ENCODE measurements around the gene KRT38.

The KRT38 gene

DNA sequence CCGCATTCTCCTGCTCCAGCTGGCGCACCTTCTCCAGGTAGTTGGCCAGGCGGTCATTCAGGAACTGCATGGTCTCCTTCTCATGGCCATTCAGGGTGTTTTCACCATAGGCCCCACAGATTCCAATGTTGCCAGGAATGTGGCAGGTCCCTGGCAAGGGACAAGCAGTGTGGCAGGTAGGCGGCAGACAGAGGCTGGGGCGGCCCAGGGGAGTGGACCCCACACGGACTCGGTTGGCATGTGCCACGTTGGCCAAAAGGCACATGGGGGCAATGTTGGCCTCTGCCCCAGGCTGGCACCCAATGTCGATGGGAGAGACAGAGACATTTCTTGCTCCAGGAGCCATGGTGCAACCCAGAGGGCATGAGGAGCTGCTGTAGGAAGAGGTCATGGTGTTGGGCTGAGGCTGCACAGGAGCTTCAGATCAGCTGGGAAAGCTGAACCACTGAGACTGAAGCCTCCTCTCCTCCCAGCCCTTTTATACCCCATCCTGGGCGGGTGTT lies at the start of gene KRT38:
Gene KRT38, minus strand, starts transcription at position 453 of the 503 bp plus-strand sequence. Its CDS starts 62 bp downstream, at position 391.
- no peak for DNase-seq

DNA sequence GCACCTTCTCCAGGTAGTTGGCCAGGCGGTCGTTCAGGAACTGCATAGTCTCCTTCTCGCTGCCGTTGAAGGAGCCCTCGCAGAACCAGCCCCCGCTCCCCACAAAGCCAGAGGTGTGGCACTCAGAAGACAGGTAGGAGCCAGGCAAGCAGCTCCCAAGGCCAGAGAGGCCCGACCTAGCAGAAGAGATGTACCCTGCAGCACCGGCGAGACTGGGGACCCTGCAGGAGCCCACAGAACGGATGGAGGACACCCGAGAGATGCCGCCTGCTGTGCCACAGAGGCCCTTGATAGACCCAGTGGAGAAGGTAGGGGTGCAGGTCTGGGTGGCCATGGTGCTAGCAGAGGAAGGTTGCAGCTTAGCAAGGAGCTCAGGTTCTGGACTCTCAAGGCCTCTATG lies 48.7 kb upstream of the KRT38 start, which contains the start of gene KRT36:
Gene KRT36, minus strand, starts transcription at position 380 of the 400 bp plus-strand sequence. Its CDS starts 46 bp downstream, at position 334.
- no peak for DNase-seq

DNA sequence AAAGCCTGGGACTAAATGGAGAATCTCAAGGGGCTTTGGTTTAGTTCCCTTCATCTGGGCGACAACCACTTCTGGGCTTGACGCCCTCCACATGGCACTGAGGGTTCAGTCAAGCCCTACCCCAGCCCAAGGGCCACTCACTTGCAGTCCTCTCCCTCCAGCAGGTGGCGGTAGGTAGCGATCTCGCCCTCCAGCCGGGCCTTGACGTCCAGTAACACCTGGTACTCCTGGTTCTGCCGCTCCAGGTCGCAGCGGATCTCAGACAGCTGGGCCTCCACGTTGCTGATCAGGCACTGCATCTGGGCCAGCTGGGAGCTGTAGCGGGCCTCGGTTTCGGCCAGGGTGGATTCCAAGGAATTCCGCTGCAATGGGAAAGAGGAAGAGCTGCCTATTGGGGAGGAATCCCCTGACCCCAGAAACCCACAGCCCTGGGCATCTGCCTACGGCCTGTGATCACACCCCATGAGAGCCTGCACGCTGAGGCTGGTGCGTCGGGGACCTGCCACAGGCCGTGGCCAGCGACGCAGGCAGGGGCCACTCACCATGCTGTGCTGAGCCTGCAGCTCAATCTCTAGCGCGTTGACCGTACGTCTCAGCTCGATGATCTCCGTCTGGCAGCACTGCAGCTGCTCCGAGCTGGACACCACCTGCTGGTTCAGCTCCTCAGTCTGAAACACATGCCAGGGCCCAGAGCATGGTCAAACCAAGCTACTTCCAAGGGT lies 46.2 kb upstream of the KRT38 start:
- DNase-seq: no peak

DNA sequence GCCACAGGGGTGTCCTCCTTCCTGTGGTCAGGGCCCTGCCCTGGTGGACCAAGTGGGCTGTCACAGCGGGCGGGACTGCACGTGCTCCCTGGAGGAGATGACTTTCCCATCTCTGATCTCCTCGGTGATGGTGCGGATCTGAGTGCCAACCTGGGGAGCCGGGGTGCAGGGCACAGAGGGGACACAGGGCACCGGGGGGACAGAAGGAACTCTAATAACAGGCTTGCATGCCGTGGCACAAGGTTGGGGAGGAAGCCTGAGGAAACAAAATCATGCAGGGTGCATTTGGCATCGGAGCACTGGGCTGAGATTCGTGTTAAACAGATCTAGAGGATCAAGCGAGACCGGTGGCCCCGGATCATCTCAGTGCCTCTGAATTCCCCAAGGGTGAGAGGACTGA lies 45.5 kb upstream of the KRT38 start:
- no peak for DNase-seq

DNA sequence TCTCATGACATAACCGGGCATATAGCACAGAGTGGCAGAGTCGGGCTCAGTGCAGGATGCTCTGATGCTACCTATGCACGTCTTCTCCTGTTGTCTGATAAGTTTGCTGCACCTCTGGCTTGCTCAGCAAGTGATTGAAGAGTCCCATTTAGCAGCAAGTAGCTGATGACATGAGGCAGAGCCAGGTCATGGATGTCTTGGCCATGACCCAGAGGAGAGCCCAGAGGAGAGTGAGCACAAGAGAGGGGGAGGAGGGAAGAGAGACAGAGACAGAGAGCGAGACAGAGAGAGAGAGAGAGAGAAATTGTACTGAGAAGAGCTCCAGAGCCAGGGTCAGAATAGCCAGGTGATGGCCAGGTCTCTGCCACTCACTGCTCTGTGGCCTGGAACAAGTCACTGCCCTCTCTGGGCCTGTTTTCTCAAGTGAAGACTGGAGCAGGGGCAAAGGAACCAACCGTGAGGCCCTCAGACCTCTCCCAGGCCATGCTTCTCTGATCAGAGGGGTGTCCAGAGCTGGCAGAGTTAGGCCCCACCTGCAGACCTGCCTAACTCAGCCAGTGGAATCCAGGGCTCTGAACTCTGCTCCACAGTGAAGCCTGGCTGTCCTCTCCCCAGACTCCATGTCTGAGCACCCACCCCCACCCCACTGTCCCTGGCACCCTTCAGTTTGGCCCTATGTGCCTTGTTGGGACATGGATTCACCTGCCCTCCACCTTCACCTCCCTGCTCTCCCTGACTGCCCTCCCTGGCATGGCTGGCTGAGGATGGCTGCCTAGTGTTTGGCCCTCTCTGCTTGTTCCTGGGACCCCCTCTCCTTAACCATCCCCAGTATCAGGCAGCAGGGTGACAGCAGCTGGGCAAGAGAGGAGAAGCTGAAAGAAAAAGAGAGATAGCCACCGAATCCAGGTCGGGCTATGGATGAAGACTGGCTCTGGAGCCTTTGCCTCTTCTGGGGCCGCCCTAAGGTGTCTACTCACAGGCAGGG lies 44.4 kb upstream of the KRT38 start:
- no peak for DNase-seq

DNA sequence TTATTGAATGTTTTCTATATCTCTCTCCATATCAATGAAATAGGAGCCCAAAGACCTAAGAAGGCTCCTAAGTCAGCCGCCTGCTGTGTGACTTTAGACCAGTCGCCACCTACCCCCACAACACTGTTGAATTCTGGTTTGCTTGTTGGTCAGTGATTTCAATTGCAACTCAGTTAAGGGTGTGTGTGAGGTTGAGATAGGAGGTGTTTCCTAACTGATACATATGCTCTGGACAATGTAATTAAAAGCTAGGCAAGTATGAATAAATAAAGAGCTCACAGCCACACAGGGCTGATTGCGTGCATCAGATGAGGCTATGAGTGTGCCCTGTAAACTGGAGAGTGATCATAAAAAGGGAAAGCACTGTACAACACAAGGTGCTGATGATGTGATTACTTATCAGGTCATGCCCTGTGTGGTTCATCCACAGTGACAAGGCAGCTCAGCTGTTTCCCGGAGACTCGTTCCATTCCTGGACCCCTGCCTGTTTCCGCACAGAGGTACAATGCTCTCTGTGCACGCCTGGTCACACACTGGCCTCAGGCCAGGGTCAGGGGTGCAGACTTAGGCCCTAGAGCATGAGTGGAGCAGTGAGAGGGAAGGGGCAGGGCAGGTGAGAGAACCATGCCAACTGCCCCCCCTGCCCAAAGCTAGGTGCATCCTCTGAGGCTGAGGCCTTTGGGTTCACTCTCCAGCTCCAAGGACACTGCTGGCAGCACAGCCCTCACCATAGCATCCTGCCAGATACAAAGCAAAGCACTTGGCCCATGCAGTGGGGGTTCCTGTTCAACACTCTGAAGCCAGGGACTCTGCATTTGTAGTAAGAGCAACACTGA lies 43.4 kb upstream of the KRT38 start:
- no peak for DNase-seq

DNA sequence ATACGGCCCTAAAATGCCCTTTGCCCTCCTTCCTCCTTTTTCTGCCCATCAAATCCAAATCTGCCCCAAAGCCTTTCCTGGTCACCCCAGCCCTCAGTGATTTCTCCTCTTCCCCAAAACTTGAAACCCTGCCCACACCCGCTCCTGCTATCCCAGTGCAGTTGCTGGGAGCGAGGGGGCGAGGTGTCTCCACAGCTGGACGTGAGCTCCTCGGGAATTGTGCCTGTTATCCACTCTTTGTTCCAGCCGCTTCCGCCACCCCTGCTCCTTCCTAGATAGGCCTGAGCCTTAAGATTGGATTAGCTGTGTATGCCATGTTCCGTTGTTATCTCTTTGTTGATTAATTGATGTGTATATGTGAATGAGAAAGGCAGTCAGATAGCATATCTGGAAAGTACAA lies 42.7 kb upstream of the KRT38 start:
- DNase-seq: no peak

DNA sequence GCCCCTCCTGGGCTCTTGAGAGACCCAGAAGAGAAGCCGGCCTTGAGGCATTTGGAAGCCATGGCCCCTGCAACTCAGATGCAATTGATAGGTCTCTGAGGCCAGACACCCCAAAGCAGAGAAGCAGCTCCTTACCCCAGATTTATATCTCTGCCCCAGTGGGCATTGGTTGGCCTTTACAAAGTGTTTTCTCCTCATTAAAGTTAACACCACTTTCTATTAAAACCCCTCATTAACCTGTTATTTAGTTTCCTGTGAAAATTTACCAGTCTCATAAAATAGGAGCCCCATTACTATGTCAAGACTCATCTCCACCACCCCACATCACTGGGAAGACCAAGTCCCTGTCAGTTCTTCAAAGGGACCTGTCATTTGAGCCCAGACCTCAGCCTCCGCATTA lies 40.3 kb upstream of the KRT38 start, which contains the start of gene KRT35:
Gene KRT35, minus strand, starts transcription at position 116 of the 400 bp plus-strand sequence. Its CDS starts 54 bp downstream, at position 62.
- no peak for DNase-seq

DNA sequence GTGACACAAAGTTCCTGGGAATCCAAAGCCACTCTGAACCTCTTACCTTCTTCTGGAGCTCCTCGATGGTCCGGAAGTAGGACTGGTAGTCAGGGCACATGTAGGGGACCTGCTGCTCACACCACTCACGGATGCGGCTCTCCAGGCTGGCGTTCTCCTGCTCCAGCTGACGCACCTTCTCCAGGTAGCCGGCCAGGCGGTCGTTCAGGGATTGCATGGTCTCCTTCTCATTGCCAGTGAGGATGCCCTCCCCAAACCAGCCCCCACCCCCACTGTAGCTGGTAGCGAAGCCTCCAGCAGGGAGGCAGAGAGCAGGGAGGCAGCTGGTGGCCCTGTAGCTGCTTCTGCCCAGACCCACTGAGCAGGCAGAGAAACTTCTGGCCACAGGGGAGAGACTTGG lies 39.8 kb upstream of the KRT38 start:
- DNase-seq: no peak

DNA sequence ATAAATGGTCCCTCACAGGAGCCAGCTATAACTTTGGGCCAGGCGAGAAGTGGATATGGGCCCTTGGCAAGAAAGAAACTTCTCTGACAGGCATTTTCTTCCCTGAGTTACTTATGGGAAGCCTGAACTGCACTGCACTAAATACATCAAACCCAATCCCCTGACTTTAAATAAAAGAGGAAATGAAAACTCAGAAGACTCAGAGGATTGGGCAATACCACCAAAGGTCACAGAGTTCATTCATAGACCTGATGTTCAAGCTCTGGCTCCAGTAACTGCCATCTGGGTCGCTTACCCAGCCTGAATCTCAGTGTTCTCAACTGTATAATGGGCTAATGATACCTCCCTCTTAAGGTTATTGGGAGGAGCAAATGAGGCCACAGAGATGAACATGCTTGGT lies 39.4 kb upstream of the KRT38 start:
- DNase-seq: no peak

DNA sequence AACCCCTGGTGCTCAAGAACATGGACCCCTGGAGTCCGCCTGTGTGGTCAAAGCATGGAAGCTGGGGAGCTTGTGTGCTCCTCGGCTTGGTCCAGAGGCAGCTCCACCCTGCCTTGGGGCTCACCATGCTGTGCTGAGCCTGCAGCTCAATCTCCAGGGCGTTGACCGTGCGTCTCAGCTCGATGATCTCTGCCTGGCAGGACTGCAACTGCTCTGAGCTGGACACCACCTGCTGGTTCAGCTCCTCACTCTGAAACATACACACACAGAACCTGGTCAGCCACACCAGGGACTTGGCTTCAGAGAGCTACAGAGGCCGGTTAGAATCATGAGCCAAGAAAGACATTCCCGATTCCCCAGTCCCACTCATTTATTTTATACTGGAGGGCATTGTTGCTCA lies 37.5 kb upstream of the KRT38 start:
- DNase-seq: no peak

DNA sequence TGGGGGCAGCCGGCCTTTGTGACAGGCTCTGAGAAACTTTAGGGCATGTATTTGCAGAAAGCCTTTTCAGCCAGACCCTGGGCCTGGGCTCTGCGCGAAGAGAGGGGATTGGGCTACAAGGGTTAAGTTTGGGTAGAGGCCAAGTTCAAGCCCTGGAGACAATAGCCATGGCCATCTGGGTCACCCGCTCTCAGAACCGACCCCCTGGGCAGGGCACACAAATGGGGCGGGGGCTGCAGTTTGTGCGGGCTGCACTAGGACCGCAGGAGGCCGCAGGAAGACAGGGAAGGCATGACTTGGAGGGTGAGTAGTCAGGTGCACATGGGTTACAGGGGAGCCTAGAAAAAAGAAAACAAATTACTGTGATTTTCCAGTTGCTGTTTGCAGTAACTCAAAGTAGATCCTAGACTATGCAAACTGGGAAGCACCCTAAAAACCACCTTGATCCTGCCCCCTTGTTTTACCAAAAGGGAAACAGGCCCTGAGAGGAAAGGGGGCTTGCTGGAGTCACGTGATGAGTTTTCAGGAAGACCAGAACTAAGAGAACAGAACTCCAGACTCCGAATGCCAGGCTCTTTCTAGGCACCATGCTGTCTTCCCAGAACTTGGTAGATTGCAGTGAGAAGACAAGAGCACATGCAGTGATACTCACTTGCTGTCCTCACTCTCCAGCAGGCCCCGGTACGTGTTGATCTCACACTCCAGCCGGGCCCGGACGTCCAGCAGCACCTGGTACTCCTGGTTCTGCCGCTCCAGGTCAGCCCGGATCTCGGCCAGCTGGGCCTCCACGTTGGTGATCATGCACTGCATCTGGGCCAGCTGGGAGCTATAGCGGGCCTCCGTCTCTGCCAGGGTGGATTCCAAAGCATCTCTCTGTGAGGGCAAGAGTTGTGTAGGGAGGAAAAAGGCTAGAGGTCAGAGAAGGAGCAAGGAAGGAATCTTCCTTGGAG lies 36.4 kb upstream of the KRT38 start:
- DNase-seq: no peak

DNA sequence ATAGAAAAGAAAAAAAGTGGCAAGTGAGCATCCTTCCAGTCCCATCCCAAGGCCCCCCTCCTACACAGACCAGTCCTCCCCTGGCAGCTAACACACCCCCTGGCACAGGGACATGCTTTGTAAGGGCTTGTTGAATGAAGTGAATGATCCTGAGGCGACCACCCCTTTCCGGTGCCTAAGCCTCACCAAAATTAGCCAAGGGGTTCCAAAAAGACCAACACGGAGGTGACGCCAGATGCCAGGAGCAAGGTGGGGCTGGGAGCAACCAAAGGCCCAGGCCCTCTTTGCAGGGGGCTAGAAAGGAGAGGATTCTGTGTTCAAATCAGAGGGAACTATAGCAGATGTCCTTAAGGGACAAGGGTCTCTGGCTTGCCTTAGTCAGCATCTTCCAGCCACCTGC lies 34.6 kb upstream of the KRT38 start:
- DNase-seq: no peak

DNA sequence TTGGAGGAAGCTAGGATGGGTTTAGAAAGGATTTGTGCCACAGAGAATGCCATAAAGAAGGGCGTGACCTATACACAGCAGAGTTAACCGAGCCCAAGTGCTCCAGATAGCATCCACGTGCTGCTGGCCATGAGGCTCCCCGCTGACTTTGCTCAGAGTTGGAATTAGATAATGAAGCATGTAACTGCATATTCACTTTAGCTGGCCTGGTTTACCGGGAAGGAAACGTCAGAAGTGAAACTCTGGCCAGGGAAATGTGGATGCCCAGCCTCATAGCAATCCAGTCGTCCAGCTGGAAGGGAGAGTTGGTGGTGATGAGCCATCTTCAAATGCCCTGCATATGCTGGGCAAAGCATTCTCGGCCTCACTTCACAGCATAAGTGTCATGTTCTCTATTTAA lies 34.1 kb upstream of the KRT38 start:
- DNase-seq: no peak

DNA sequence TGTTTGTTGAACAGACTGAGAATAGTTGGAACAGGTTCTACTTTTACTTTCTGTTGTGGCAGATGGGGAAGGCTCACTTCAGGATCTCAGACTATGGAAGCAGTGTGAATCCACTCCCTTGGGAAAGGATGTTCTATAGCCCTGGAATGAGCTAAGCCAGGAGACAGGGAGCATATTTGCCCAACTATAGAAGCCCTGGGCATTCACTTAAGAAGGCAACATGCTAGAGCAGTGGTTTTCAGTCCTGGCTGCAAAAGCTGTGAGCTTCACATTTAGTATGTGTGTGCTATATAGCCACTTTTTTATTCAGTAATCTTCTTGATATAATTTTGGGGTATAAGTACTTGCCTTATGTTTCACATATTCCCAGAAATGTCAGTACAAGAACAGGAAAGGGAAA lies 27.6 kb upstream of the KRT38 start:
- DNase-seq: no peak

DNA sequence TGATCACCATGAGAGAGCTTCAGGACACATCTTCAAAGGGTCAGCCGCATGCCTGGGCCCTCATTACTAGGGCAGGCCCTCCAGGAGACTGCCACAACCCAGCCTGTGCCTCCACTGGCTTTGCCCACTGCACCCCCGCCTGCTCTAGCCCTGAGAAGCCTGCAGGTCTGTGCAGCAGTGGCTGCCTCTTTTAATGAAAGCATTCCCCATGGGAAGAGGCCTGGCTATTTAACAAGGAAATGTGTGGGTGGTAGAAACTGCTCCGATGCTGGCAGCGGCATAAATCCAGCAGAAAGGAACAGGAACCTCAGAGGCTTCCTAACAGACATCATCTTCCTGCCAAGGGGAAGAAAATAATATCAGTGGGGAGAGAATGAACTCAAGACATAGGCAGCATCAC lies 26.8 kb upstream of the KRT38 start:
- no peak for DNase-seq

DNA sequence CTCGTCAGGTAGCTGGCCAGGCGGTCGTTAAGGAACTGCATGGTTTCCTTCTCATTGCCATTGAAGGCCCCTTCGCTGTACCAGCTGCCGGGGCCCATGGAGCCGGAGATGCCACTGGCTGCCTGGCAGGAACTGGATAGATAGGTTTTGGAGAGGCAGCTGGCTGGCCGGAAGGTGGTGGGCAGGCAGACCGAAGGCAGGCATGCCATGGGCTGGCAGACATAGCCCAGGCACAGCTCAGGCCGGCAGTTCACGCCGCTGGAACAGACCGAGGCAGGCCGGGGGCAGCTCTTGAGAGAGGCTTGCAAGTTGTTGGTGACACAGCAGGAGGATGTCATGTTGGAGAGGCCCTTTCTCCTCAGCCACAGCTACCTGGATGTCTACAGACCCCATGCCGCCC lies 26.2 kb upstream of the KRT38 start, which contains the start of gene KRT32:
Gene KRT32, minus strand, starts transcription at position 399 of the 400 bp plus-strand sequence. Its CDS starts 61 bp downstream, at position 338.
- no peak for DNase-seq

DNA sequence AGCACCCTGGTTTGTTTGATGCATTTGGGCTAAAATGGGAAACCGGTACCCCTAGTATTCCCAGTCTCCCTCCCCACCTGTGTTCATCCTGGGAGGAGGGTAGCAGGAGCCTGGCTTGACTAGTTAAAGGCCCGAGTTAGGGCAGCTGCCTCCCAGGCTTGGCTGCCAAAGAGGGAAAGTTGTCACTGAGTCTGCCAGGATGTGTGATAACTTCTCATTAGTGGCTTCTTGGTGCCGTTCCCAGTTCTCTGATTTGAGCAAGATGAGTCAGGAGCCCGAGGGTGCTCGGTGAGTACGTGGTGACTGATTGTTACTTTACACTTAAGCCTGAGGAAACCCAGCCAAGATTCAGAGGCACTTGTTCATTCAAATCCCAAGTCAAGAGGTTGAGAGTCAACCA lies 23.9 kb upstream of the KRT38 start:
- DNase-seq: no peak

DNA sequence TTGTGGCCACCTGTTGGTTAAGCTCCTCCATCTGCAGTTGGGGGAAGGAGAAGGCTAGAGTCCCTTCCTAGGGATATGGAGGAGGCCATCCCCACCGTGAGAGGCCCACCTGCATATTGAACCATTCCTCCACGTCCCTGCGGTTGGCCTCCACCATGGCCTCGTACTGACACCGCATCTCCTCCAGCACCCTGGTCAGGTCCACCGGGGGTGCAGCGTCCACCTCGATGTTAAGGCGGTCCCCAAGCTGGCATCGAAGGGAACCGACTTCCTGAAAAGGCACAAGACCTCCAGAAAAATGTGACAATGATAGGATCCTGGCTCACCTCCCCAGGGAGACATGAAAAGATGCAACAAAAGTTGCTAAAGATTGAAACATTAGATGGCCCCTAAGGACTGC lies 23.4 kb upstream of the KRT38 start:
- DNase-seq: no peak

DNA sequence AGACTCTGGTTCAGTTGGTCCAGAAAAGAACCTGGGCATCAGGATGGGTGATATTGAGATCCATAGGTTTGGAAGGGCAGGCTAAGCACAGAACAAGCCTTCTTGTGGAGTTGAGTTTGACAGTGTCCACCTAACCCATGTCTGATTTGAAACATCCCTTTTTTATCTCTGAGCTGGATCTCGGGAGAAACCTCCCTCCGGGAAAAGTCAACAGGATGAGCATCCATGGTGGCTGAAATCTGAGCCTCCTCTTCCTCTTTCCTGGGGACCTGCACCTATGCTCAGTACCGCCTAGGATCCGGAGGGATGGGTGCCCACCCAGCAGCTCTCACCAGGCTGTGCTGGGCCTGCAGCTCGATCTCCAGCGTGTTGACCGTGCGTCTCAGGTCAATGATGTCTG lies 23.0 kb upstream of the KRT38 start:
- no peak for DNase-seq

DNA sequence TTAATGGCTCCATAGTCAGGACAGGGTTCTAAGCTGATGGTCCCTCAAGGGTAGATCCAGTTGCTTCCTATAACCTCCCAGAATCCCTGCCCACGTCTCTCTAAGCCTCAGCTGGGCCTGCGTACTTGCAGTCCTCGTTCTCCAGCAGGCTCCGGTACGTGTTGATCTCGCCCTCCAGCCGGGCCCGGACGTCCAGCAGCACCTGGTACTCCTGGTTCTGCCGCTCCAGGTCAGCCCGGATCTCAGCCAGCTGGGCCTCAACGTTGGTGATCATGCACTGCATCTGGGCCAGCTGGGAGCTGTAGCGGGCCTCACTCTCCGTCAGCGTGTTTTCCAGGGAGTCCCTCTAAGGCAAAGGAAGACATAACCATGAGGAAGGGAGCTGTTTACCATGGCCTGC lies 21.9 kb upstream of the KRT38 start:
- no peak for DNase-seq
